GM18507 (cell line): ENCODE measurements around the gene DBNDD2.
A peak's percentile ranks its signal among the peaks of the same experiment; 100 is the strongest.

Source experiments
- DNase-seq: peaks from one replicate; pipeline ENCODE4 v3.0.0; 2011; ENCODE audit warnings: low read depth; ENCODE audit not compliant: insufficient read length; ENCODE audit errors: extremely low spot score
- FAIRE-seq: peaks from 2 replicates; lab custom pipeline; 2011; peaks lifted over from hg19 to GRCh38; lab: Jason Lieb, UNC

Gene DBNDD2

GRCh38 chr20:45410887-45411286 lies 2.8 kb downstream of the DBNDD2 start:
- DNase-seq: no peak
- FAIRE-seq: no peak

- no peak for DNase-seq
- FAIRE-seq: no peak
Measured at GRCh38 chr20:45412653-45413052, 4.6 kb downstream of the DBNDD2 start.

GRCh38 chr20:45413479-45413878 lies 5.4 kb downstream of the DBNDD2 start:
- no peak for FAIRE-seq

GRCh38 chr20:45415822-45416637 lies 7.9 kb downstream of the DBNDD2 start, which contains the start of gene PIGT:
Gene PIGT (plus strand): TSS chr20:45416141. CDS start chr20:45416157, 16 bp downstream.
- FAIRE-seq (peak; percentile 86), DNase-seq (peak; percentile 72)

More at GRCh38 chr20:45413479-45413878, 5.4 kb downstream of the DBNDD2 start:
- DNase-seq: no peak

DNA sequence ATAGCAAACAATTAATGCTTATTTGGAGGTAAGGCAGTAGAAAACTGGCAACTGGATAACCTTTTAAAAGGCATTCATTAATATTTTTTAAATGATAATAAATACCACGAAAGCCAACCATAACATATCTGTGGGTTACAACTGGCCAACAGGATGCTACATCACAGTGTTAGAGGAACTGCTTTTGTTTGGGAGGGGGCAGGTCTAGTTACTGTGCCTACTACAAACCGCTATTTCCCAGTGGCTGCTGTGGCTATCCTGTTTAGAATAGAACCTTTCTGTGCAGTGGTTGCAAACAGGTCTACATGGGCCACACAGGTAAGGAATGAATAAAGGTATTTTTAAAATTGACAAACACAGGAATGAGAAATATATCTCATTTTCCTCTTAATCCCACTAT lies 8.8 kb downstream of the DBNDD2 start:
- no peak for DNase-seq
- no peak for FAIRE-seq

DNA sequence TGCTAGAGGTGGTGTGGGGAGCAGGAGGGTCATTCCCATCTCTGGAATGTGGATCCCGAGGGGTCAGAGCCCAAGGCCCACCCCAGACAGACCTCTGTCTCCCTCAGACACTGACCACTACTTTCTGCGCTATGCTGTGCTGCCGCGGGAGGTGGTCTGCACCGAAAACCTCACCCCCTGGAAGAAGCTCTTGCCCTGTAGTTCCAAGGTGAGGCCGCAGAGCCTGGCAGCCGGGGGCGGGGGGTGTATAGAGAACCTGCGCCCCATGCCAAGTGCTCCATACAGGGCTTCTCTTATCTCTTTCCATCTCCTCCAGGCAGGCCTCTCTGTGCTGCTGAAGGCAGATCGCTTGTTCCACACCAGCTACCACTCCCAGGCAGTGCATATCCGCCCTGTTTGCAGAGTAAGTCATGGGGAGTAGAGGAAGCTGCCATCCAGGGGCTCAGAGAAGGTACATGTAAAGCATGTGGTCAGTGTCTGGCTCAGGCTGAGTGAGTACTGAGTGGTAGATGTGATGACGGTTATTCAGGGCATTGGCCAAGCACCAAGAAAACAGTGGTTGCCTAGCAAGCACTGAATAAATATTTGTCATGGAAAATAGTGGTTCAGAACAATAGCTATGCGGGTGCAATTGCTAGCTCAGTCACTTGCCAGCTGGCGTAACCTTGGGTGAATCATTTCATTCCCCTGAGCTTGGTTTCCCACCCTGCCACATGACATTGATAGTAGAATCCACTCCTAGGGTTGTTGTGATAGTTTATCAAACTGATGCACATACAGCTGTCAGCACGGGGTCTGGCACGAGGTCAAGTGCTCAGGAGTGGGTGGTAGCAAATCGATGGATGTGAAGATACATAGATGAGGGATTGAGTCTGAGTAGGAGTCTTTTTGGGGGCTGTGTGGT lies 11.4 kb downstream of the DBNDD2 start:
- DNase-seq (no peak), FAIRE-seq (peak; percentile 76)

- DNase-seq: no peak
- no peak for FAIRE-seq
Measured at GRCh38 chr20:45420125-45420524, 12.0 kb downstream of the DBNDD2 start.

DNA sequence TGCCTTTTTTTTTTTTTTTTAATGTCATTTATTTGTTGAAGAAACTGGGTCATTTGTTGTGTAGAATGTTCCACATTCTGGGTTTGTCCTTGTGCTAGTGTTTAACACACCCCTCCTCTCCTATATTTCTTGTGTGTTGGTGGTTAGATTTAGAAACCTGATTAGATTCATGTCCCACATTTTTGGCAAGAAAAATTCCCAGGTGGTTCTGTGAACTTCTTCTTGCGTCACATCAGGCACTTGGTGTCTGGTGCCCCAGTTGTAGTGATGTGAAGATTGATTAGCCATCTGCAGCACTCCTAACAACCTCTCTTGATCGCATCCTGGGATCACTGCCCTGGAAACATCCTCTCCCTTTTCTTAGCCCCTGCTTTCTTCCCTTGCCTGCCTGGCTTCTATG lies 15.6 kb downstream of the DBNDD2 start:
- FAIRE-seq: no peak
- no peak for DNase-seq

DNA sequence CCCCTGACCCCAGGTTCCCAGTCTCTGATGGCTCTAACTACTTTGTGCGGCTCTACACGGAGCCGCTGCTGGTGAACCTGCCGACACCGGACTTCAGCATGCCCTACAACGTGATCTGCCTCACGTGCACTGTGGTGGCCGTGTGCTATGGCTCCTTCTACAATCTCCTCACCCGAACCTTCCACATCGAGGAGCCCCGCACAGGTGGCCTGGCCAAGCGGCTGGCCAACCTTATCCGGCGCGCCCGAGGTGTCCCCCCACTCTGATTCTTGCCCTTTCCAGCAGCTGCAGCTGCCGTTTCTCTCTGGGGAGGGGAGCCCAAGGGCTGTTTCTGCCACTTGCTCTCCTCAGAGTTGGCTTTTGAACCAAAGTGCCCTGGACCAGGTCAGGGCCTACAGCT lies 17.5 kb downstream of the DBNDD2 start:
- FAIRE-seq (no peak), DNase-seq (no peak)

DNA sequence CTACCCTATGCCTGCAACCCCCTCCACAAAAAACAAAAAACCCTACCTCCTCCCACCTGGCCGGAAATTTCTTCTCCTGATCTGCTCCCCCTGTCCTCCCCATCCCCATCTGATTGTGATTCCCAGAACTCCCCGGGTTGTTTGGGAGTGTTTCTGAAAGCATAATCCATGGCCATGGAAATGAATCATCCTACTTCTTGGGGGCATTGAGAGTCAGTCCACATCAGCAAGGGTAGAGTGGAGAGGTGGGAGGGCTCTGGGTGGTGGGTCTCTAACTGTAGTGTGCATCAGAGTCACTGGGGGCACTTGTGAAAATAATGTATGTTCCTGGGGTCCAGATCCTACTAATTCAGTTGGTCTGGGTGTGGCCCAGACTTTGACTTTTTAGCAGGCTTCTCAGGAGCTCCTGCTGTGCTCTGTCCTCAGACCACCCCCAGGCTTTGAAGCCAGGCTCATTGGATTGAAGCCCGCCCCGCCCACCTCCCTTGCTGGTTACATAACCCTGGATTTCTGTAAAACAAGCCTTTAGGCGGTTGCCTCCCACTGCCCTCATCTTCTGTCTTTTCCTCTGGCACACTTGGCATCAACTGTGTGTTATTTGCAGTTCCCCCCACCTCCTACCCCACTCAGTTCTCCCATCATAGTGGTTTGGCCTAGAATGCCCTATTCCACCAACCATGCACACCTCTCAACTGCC lies 18.4 kb downstream of the DBNDD2 start:
- no peak for FAIRE-seq
- DNase-seq: no peak

DNA sequence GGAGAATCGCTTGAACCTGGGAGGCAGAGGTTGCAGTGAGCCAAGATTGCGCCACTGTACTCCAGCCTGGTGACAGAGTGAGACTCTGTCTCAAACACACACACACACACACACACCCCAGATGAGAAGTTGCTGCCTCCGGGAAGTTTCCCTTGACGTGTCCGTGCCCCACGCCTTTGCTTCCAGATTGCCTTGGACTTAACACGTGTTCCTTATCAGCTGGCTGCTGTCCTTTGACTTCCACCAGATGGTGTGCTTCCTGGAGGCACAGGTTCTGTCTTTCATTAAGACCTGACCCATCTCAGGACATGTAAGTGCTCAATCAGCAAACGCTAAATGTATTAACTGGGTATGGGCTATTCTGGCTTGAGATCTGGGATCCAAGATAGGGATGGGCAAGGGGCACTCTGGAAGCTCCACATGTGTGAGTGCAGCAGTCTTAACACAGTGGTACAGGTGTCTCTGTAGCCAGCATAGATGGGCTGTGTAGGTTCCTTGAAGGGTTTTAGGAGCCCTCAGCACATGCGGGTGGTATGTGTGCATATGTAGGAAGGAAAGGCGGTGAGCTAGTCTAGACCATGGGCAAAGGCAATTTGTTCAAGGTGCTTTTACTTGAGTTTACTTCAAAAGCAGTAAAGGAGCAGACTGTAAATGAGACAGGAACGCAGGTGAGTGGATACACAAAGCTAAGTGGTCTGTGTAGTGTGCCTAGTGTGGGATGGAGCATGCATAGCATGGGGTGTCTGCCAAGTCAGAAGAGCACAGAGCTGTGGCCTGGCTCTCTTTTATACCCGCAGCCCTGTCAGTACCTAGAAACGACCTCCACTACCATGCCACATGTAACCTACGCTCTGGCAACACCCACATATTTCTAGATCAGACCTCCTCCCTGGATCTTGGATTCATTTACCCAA lies 19.4 kb downstream of the DBNDD2 start:
- no peak for FAIRE-seq
- no peak for DNase-seq

GRCh38 chr20:45429618-45430017 lies 21.5 kb downstream of the DBNDD2 start:
- no peak for FAIRE-seq
- no peak for DNase-seq

- DNase-seq: peak; percentile 50
- peak; percentile 92 for FAIRE-seq
Measured at GRCh38 chr20:45432294-45432693, 24.2 kb downstream of the DBNDD2 start.

- DNase-seq (no peak), FAIRE-seq (no peak)
Measured at GRCh38 chr20:45433316-45433715, 25.2 kb downstream of the DBNDD2 start.

GRCh38 chr20:45433976-45434375 lies 25.9 kb downstream of the DBNDD2 start:
- no peak for FAIRE-seq
- DNase-seq: no peak

- FAIRE-seq: peak; percentile 83
- DNase-seq: peak; percentile 71
Measured at GRCh38 chr20:45436732-45437485, 28.8 kb downstream of the DBNDD2 start.

DNA sequence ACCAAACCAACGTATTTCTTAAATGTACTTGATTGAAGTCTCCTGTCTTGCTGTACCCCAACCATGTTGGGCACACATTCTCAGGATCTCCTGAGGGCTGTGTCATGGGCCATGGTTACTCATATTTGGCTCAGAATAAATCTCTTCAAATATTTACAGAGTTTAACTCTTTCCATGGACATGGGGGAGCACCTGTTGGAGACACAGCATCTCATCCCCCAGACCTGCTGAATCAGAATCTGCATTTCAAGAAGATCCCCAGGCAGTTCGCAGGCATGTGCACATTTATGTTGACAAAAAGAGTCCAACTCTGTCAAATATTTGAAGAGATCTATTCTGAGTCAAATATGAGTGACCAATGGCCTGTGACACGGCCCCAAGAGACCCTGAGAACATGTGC lies 32.3 kb downstream of the DBNDD2 start:
- DNase-seq (no peak), FAIRE-seq (no peak)
